SKM-1 (cell line): ENCODE measurements around the gene FBXL17.

Source experiments
- DNase-seq: peaks from one replicate; lab custom pipeline; 2025; ENCODE audit not compliant: unreplicated experiment; lab: John Stamatoyannopoulos, UW

FBXL17 gene

DNA sequence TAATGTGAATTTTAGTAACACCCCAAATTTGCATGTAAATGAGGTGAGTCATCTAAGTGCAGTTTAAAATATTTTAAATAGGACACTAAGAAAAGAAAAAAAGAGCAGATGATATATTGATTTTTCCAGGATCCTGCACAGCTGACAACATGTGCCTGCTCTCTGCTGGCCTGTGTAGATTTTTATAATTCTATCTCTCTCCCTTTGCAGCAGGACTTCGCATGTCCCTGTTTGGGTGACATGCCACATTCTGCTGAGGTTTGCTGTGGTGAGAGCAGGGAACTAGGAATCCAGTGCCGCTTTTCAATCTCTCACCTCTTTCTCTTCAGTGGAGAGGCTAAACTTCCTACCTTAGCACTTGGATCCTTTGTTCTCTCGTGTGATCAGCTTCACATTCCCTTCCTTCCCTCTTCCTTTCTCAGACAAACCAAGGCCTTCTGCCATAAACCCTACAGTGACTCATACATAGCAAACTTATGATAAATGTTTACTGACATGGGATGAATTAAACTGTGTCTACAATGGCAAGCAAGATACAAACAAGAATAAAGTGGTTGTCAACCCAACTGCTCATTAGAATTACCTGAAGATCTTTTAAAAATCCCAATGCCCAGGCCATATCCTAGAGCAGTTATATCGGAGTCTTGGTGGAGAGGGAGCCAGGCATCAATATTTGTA, 512.3 kb downstream of the FBXL17 start:
- no peak for DNase-seq

DNA sequence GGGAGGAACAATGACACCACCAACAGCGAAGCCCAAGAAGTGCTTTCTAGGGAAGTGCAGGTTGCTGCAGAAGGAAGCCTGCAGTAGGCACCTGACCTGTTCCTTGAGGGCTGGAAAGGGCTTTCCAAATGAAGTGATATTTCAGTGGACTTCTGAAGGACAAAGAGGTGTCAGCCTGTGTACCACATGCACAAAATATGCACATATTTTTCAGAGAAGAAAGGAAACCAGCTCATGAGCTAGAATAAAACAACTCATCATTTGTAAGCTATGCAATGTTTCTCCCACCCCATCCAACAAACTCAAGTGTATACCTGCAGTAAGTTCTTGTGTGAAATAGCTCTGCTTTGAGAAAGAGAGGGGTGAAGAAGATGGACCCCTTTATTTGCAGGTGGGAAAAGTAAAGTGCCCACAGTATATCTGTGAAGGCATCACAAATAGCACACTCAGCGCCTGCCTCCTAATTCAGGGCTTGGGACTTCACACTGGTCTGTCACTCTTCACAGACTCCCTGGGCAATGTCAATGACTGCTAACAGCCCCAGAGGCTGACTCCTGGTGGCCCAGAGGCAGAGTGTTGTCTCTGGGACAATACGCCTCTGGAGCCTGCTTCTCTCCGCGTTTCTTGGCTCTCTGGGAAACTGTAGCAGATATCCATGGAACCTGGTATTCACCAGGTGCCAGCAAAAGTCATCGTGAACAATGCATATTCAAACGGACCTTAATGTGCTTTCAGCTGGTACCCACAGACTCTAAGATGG, 513.1 kb downstream of the FBXL17 start:
- DNase-seq, result no peak

DNA sequence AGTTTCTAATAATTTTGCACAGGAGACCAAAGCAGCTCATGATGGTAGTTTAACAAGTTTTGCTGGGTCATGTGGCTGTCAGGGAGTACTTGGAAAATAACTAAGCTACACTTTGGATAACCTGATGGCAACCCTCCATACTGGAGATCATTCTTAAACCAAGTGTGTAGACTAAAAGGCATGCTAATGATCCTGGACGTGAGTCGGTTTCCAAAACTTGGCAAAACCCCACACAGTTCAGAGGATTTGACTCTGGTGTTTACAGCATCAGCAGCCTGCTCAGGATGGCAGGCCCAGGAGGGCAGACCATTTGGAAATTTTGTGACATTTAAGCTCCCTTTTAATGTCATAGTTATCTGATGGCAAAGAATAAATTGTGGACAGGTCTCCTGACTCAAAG, 514.6 kb downstream of the FBXL17 start:
- DNase-seq, result no peak

DNA sequence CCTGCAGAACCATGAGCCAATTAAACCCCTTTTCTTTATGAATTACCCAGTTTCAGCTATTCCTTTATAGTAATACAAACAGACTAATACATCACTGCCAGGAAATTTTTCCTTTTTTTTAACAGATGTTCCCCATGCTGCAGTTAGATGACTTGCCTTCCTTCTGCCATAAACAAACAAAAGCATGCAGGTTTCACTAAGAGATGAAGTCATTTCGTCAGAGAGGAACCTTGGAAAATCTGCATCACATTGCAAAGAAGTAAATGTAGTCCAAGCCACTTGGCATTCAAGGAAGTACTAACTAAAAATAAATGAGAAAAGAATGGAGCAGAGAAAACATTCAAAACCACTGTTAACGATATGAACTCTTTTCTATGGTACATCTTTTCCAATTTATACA, 517.1 kb downstream of the FBXL17 start:
- no peak for DNase-seq

DNA sequence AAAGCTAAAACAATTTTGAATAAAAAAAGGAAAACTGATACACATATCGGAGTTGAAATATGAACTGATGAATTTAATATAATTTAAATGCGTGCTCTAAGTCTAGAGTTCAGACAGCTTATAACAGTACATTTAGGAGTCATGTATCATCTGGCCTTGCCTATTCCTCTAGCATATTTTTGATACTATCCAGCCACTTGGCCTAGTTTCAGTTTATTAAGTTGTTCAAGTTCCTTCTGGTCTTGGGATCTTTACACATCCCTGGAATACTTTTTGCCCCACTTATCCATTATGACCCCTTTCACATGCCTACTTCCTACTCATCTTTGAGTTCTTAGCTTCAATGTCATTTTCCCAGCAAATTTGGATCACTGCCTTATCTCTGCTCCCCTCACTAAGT, 518.8 kb downstream of the FBXL17 start:
- no peak for DNase-seq

DNA sequence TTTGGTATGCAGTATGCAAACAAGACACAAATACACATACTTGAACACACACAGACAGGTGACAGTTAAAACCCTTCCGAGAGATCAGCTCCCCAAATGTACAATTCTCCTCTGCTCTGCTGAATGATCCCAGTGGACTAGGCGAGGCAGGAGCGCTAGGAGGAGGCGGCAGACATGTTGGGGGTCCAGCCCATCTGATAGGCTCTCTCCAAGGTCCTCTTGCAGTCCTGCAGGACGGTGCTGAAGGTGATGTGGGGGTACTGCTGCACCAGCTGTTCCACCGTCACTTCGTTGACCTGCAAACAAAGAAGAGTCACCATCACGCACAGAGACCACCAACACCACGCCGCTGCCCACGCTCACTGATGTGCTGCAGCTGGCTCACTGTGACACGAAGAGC, 520.3 kb downstream of the FBXL17 start:
- no peak for DNase-seq

DNA sequence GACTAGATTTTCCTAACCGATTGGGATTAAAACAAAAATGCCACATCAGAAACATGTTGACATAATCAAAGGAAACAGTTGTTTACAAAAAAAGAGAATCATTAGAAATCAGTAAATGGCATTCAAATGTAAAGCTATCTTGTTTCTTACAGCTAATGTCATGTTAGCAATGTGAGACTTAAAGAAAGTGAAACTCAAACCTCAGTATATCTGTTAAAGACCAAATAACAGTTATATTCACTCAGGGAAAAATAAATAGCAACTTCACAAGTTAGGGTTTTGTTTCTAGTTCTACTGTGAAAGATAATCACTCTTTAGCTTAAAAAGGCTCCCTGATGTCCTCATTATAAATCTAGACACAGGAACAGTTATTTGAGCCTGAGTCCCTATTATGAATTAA, 521.9 kb downstream of the FBXL17 start:
- no peak for DNase-seq

DNA sequence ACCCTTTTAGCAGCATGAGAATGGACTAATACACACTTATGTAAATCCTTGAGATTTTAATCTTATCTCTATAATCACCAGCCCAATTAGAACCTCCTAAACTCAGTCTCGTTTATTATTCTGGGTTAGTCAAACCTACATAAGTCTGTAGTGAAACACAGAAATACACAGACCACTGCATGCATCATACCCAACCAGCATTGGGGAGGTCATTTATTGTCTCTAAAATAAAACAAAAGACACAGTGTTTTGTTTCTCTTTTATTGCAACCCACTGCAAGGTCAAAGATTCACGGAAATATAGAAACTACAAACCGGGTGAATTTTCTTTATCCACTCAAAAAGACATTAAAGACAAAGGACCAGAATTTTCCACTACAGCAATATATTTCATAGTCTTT, 523.1 kb downstream of the FBXL17 start:
- no peak for DNase-seq

DNA sequence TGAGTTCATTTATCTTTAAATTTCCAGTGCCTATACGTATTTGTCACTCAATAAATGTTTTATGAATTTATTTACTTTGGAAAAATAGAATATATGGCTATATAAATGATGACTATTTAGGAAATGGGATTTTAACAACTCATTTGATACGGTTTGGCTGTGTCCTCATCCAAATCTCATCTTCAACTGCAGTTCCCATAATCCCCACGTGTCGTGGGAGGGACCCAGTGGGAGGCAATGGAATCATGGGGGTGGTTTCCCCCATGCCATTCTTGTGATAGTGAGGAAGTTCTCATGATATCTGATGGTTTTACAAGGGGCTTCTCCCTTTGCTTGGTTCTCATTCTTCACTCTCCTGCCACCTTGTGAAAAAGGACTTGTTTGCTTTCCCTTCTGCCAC, 523.6 kb downstream of the FBXL17 start:
- no peak for DNase-seq

DNA sequence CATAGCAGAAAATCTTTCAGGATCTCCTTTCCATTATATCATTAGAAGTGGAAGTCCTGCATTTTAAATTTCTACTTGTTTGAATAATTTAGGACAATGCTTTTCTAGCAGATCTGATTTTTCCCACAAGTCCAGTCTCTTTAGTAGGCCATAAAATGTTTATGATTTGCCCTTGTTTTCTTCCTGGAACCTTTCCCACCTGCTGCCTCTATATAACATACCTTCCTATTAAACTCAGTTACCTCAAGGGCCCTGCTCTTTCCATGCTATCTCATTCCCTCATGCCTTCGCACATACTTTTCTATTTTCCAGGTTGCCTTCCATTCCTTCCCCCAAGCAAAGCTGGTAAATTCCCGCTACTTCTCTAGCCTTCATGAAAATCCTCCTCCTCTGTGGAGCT, 524.1 kb downstream of the FBXL17 start:
- DNase-seq, result no peak

DNA sequence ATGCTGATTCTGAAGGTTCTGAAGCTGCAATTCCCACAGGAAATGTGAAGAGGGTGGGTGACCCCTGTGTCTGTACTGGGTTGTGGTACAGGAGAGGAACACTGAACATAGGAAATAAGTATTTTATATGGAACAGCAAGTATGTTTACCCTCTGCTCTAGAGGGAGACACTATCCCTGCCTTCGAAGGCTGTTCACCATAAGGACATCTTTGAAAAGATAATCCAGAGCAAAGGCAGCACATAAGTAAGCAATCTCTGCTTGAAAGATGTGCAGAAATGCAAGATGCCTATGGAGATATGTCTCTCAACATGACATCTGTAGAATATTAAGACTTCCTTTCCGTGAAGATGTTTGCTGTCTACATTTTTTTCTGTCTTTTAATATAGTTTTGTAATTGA, 526.7 kb downstream of the FBXL17 start:
- DNase-seq, result no peak

DNA sequence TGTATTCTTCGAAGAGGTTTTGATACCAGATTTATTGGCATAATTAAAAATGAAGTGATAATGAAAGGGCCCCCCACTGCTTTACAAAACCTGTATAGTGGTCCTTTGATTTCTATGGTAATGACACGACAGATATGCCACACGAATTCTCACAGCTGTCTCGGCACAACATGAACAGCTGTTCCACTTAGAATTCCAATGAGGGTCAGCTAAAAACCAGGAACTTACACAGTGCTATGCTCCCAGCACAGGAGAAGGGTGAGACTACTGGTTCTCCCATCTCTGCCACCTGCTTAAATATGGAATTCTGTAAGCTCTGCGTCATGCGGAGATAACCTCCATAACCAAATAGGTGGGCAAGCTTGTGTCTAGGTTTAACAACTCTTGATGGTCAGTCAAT, 528.2 kb downstream of the FBXL17 start:
- DNase-seq, result no peak

DNA sequence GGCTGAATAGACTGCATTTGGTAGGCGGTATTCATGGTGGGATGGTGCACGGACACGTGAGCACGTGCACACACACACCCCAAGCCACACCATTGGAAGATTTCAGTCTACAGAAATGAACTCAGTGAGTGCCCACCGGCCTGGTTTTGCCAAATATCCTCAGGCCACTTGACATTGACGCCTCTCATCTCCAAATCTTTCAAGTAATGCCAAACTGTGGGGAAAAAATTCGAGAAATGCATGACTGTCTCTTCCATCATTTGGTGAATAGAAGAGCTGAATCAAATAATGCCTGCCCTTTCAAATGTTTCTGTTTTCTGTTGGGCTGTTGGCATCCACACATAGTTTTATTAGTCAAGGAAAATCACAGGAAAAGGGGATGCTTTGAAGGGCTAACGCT, 528.9 kb downstream of the FBXL17 start:
- DNase-seq, result no peak

DNA sequence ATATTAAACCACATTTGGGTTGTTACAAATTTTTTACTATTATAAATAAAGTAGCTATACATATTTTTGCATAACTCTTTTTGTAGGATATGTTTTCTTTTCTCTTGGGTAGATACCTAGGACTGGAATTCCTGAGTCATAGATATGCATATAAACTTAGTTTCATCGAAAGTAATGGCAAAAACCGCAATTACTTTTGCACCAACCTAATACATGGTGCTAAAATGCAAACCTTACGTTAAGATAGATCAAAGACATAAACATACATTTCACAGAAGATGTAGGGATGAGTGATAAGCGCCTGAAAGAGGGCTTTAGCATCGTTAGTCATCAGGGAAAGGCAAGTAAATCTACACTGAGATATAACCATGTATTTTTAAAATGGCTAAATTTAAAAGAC, 532.8 kb downstream of the FBXL17 start:
- no peak for DNase-seq

DNA sequence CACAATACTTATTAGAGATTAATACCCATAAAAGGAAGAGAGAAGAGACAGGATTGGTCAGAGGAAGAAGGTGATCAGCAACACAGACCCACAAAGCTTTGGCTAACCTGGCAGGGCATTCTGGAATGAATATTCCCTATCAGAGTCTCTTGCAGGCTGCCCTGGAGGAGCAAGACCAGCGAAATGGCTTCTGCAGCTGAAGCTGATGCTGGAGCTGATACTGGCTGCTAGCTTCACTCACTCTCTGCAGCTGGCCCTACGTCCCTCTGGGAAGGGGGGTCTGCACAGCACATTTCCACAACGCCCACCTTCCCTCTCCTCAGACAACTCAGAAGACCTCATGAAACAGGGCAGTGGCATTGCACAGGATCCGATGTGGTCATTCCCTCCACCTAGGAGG, 541.3 kb downstream of the FBXL17 start:
- DNase-seq, result no peak

DNA sequence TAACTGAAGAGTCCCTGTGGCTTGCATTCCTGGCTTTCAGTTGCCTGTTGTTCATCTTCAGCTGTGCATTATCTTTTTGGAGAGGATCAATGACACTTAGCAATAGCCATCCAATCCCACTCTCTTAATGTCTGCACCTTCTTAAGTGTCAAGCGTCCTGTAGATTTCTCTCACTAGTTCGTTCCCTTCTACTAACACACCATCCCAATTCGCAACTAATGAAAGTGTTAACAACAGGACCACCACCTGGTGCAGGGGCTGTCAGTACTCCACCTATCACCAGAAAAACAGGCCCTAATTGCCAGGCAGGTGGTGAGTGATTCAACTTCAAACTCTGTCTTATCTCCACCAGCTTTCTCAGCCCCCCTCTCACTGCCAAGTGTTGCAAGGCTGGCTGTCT, 541.7 kb downstream of the FBXL17 start:
- no peak for DNase-seq

DNA sequence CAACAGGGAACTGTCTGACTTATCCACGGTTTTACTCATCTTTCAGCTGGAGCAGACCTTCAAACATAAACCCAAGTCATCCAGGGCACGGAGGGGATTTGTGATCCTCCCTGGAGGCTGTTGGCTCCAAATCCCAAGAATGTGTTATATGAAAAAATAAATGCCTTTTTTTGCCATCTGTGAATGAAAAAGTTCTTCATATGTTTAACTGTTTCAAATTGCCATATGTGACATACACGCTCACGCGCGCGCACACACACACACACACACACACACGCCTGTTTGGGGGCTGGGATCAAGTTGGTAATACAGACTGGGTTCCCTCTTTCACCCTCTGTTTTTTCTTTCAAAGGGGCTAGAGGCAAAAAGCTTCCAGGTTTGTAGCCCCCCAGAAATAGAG, 546.8 kb downstream of the FBXL17 start:
- no peak for DNase-seq

DNA sequence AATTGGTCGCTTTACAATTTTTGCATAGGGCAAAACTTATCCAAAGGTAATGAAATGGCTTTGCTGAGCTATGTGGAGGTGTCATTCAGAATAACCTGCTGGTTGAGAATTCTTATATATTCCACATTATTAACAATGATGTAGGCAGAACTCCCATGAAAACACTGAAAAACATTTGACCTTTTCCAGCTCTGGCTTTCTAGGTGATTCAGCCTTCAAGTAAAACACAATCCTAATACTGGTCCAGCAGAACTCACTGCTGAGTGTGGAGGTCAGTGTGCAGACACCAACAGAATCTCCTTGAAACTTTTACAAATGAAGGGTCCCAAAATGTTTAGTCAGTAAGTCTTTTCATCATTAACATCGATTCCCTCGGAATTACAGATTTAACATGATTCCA, 549.2 kb downstream of the FBXL17 start:
- no peak for DNase-seq

DNA sequence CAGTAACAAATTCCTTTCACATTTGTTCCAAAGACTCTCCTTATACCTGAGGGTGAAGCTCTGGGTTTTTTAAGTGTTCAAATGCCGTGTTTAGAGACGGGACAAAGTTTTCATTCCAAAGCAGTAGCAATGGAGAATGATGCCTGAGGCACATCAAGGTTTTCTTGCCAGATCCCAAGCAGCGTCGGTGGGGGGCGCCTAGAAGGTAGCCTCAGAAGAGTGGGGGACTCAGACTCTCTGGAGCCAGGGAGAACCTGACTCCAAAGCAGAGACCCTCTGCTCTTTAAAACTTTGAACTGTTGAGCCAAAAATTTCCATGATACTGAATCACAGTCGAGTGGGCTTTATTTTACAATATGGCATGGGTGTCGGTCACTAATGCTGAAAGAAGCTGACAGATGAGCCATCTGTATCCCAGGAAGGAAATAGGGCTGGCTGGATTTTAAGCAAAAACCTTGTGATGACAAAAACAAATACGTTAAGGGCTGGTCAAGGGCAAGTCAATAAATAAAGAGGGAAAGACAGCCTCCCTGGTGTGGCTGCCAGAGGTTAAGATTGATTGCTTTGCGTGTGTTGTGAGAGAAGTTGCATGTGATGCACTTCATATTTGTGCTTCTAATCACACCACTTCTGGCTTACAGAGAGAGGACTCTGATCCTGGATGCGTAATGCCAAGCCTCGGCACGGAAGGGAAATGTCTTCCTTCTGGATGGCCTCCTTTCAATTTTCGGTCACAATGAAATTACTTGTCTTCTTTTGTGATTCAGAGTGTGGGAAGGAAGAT, 550.1 kb downstream of the FBXL17 start:
- DNase-seq, result no peak

DNA sequence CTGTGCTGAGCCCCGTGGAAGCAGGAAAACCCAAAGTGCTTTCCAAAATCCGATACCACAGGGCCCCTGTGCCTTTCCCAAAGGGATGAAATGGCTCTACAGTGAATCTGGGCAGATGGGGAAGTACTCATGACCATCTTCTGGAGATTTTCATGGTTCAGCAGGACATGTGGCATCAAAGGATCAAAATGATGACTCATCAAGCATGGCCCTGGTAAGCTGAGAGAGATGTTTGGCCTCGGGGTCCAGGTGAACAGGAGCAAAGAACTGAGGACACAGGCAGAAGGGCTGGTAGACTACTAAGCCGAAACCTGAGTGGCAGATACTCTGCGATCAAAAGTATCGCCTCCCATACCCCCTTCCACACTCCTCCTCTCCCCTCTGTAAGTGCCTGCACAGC, 551.1 kb downstream of the FBXL17 start:
- DNase-seq, result no peak

DNA sequence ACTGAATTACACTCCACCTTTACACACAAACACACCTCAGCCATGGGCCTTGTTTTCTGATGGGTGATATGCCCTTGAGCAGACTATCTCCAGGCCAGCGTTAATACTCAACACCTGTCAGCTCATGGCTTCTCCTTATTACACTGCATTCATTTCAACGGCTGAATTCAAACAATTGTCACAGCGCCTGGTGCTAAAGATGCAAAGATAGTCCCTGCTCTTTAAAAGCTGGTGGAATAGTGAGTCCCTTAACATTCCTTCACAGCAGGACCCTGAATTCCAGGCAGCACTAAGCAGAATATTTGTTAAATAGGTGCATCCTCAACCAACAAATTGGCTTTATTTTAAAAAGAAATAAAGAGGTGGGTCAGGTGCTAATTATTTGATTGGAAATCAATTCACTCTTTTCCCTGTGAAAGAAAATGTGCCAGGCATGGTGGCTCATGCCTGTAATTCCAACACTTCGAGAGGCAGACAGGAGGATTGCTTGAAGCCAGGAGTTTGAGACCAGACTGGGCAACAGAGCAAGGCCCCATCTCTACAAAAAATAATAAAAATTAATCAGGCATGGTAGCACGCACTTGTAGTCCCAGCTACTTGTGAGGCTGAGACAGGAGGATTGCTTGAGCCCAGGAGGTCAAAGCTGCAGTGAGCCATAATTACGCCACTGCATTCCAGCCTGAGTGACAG, 555.4 kb downstream of the FBXL17 start:
- no peak for DNase-seq

DNA sequence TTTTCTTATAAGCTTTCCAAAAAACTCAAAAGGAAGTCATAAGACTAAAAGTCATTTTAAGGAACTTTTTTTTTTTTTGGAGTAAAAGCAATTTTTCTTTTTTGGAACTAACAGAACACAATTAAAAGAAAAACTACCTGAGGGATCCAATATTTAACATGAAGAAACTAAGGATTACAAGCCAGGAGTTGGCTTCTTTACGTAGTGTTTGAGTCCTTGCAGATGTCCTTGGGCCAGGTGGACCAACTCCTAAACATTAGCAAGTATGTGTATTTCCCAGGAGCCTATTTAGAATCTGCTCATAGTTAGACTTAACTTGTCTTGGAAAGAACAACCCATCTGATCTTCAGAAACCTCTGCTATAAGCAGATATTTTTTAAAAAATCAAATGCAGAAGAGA, 557.1 kb downstream of the FBXL17 start:
- DNase-seq, result no peak
